ENCODE results near the gene RBMS1.
A peak's percentile ranks its signal among the peaks of the same experiment; 100 is the strongest.
"Not testable (repeated sequence)": the region's sequence is repeated elsewhere in the genome, so short reads cannot be mapped to it uniquely, and the experiment has no call there.

The RBMS1 gene

GRCh38 chr2:160431441-160431840 lies 62.2 kb downstream of the RBMS1 start:
- DNase-seq, result no peak

GRCh38 chr2:160430001-160430344 lies 63.6 kb downstream of the RBMS1 start:
- no peak for DNase-seq

- peak; percentile 65 for DNase-seq
Observed at GRCh38 chr2:160429248-160430000, 64.2 kb downstream of the RBMS1 start.

GRCh38 chr2:160428405-160428763 lies 65.2 kb downstream of the RBMS1 start:
- DNase-seq, result no peak

- peak; percentile 37 for DNase-seq
Observed at GRCh38 chr2:160427629-160428404, 65.8 kb downstream of the RBMS1 start.

- peak; percentile 31 for DNase-seq
Observed at GRCh38 chr2:160426604-160427003, 67.0 kb downstream of the RBMS1 start.

GRCh38 chr2:160425434-160426151 lies 68.0 kb downstream of the RBMS1 start:
- DNase-seq, result no peak

GRCh38 chr2:160423126-160423525 lies 70.5 kb downstream of the RBMS1 start:
- no peak for DNase-seq

GRCh38 chr2:160421646-160422501 lies 71.7 kb downstream of the RBMS1 start:
- DNase-seq, result not testable (repeated sequence)

- no peak for DNase-seq
Observed at GRCh38 chr2:160420711-160421110, 72.9 kb downstream of the RBMS1 start.

- DNase-seq, result no peak
Observed at GRCh38 chr2:160419776-160420505, 73.7 kb downstream of the RBMS1 start.

- no peak for DNase-seq
Observed at GRCh38 chr2:160418853-160419252, 74.8 kb downstream of the RBMS1 start.

- no peak for DNase-seq
Observed at GRCh38 chr2:160418398-160418765, 75.2 kb downstream of the RBMS1 start.

GRCh38 chr2:160417745-160418397 lies 75.7 kb downstream of the RBMS1 start:
- DNase-seq, result no peak

GRCh38 chr2:160415991-160416390 lies 77.6 kb downstream of the RBMS1 start:
- no peak for DNase-seq

GRCh38 chr2:160411955-160412354 lies 81.7 kb downstream of the RBMS1 start:
- no peak for DNase-seq

GRCh38 chr2:160411167-160411566 lies 82.4 kb downstream of the RBMS1 start:
- DNase-seq, result no peak

- DNase-seq, result no peak
Observed at GRCh38 chr2:160409480-160409879, 84.1 kb downstream of the RBMS1 start.

- DNase-seq, result no peak
Observed at GRCh38 chr2:160408959-160409291, 84.7 kb downstream of the RBMS1 start.

GRCh38 chr2:160408173-160408958 lies 85.2 kb downstream of the RBMS1 start:
- peak; percentile 45 for DNase-seq
